K562 (cell line): ENCODE results near the gene METTL21C. TPM values are rescaled to one million over a fixed set of nuclear protein-coding genes. Genes with fewer than 3 reads are reported as not detected.

Experiments used
- MGA ChIP-seq: fragments of 450-650 bp; IDR thresholded peaks from 2 replicates; pipeline ENCODE4 v1.6.1; 2016; ENCODE audit warnings: mild to moderate bottlenecking, moderate library complexity
- MTA3 ChIP-seq: fragments of 450-650 bp; formaldehyde crosslinking; IDR thresholded peaks from 2 replicates; pipeline ENCODE4 v1.6.1; 2017; ENCODE audit warnings: mild to moderate bottlenecking, borderline replicate concordance
- polyA plus RNA-seq, 8 experiments: library from polyadenylated mRNA; depleted of rRNA in 4 of 8; stranded (reverse) in 5 of 8; unstranded in 3 of 8; fragments of >200 nt; fragmentation: Nextera tagmentation in 2 of 8; fragmentation: Illumina TruSeq in 1 of 8; extraction: Ambion mirVana in 2 of 8; extraction: Trizol in 1 of 8; gene quantifications; 2 replicates each; pipeline versions ENCODE4 v1.2.1 to v1.2.3, GENCODE V29; 2011 to 2014; ENCODE audit warnings: inconsistent platforms in 1 of 8, missing spikeins in 1 of 8
- total RNA-seq, 7 experiments: library from RNA; depleted of rRNA in 6 of 7; stranded (reverse); fragments of >200 nt in 6 of 7; fragmentation: Illumina TruSeq in 2 of 7; extraction: Trizol in 2 of 7; gene quantifications; 2 replicates each; pipeline versions ENCODE4 v1.2.1 to v1.2.3, GENCODE V29; 2011 to 2021; ENCODE audit warnings: low replicate concordance in 1 of 7

The METTL21C gene
- total and polyA plus RNA-seq, 9 of the 15 experiments (the other 6 are each of a cell fraction or from before 2014, with no cell fraction given) = not detected

GRCh38 chr13:102638741-102639140, 56.1 kb downstream of the METTL21C start (continued):
- TF ChIP-seq MGA = no peak
- no peak for TF ChIP-seq MTA3

Other genes starting within 250 kb of the METTL21C start
- 42.3 and 47.5 TPM in 2 replicates for gene TPP2, start 98.1 kb downstream of the METTL21C start, total RNA-seq (2014; rRNA removed)
- gene TPP2, start 98.1 kb downstream of the METTL21C start, total RNA-seq (2014; rRNA removed; fragmentation: Illumina TruSeq; extraction: Trizol) = 83.8 and 88.3 TPM in 2 replicates
- 72.2 and 74.3 TPM in 2 replicates for gene TPP2, start 98.1 kb downstream of the METTL21C start, total RNA-seq (2015; rRNA removed; fragmentation: Illumina TruSeq; extraction: Trizol)
- 55.1 and 55.9 TPM in 2 replicates for gene TPP2, start 98.1 kb downstream of the METTL21C start, total RNA-seq (2021)
- gene TPP2, start 98.1 kb downstream of the METTL21C start, polyA plus RNA-seq (2011; rRNA removed) = 41.6 and 51.1 TPM in 2 replicates
- 67.7 and 87.7 TPM in 2 replicates for gene TPP2, start 98.1 kb downstream of the METTL21C start, polyA plus RNA-seq (2014; fragmentation: Illumina TruSeq; extraction: Trizol)
- 10 to 100 TPM; 18.8 to 25.8 TPM for gene TPP2, start 98.1 kb downstream of the METTL21C start, polyA plus RNA-seq (2014; fragmentation: Nextera tagmentation; extraction: Ambion mirVana)
- 57.7 and 73.0 TPM in 2 replicates for gene TPP2, start 98.1 kb downstream of the METTL21C start, polyA plus RNA-seq (2014; rRNA removed)
- gene TEX30, start 78.7 kb upstream of the METTL21C start, total RNA-seq (2014; rRNA removed) = 21.7 and 24.1 TPM in 2 replicates
- gene TEX30, start 78.7 kb upstream of the METTL21C start, total RNA-seq (2014; rRNA removed; fragmentation: Illumina TruSeq; extraction: Trizol) = 40.9 and 42.0 TPM in 2 replicates
- 29.6 and 37.0 TPM in 2 replicates for gene TEX30, start 78.7 kb upstream of the METTL21C start, total RNA-seq (2015; rRNA removed; fragmentation: Illumina TruSeq; extraction: Trizol)
- 25.8 and 26.4 TPM in 2 replicates for gene TEX30, start 78.7 kb upstream of the METTL21C start, total RNA-seq (2021)
- 26.7 and 37.3 TPM in 2 replicates for gene TEX30, start 78.7 kb upstream of the METTL21C start, polyA plus RNA-seq (2011; rRNA removed)
- gene TEX30, start 78.7 kb upstream of the METTL21C start, polyA plus RNA-seq (2014; fragmentation: Illumina TruSeq; extraction: Trizol) = 30.2 TPM in 2 replicates
- 100 to 1,000 TPM; 109 to 143 TPM for gene TEX30, start 78.7 kb upstream of the METTL21C start, polyA plus RNA-seq (2014; fragmentation: Nextera tagmentation; extraction: Ambion mirVana)
- 39.5 and 40.6 TPM in 2 replicates for gene TEX30, start 78.7 kb upstream of the METTL21C start, polyA plus RNA-seq (2014; rRNA removed)
- gene POGLUT2, start 103.9 kb upstream of the METTL21C start, total RNA-seq (2014; rRNA removed) = 10.3 and 11.8 TPM in 2 replicates
- 10.8 and 11.6 TPM in 2 replicates for gene POGLUT2, start 103.9 kb upstream of the METTL21C start, total RNA-seq (2014; rRNA removed; fragmentation: Illumina TruSeq; extraction: Trizol)
- 11.2 and 11.4 TPM in 2 replicates for gene POGLUT2, start 103.9 kb upstream of the METTL21C start, total RNA-seq (2015; rRNA removed; fragmentation: Illumina TruSeq; extraction: Trizol)
- 9.7 and 10.6 TPM in 2 replicates for gene POGLUT2, start 103.9 kb upstream of the METTL21C start, total RNA-seq (2021)
- gene POGLUT2, start 103.9 kb upstream of the METTL21C start, polyA plus RNA-seq (2011; rRNA removed) = 9.2 and 11.8 TPM in 2 replicates
- 9.4 and 11.4 TPM in 2 replicates for gene POGLUT2, start 103.9 kb upstream of the METTL21C start, polyA plus RNA-seq (2014; fragmentation: Illumina TruSeq; extraction: Trizol)
- gene POGLUT2, start 103.9 kb upstream of the METTL21C start, polyA plus RNA-seq (2014; fragmentation: Nextera tagmentation; extraction: Ambion mirVana) = 1 to 10 TPM; 3.8 to 5.2 TPM
- gene POGLUT2, start 103.9 kb upstream of the METTL21C start, polyA plus RNA-seq (2014; rRNA removed) = 9.3 and 15.3 TPM in 2 replicates
- gene BIVM, start 104.1 kb upstream of the METTL21C start, total RNA-seq (2014; rRNA removed) = 11.1 and 18.2 TPM in 2 replicates
- 18.3 and 22.5 TPM in 2 replicates for gene BIVM, start 104.1 kb upstream of the METTL21C start, total RNA-seq (2014; rRNA removed; fragmentation: Illumina TruSeq; extraction: Trizol)
- 14.2 and 16.8 TPM in 2 replicates for gene BIVM, start 104.1 kb upstream of the METTL21C start, total RNA-seq (2015; rRNA removed; fragmentation: Illumina TruSeq; extraction: Trizol)
- gene BIVM, start 104.1 kb upstream of the METTL21C start, total RNA-seq (2021) = 15.9 and 17.1 TPM in 2 replicates
- 16.9 and 23.1 TPM in 2 replicates for gene BIVM, start 104.1 kb upstream of the METTL21C start, polyA plus RNA-seq (2011; rRNA removed)
- gene BIVM, start 104.1 kb upstream of the METTL21C start, polyA plus RNA-seq (2014; fragmentation: Illumina TruSeq; extraction: Trizol) = 12.7 and 14.8 TPM in 2 replicates
- 1 to 10 TPM; 3.6 to 4.1 TPM for gene BIVM, start 104.1 kb upstream of the METTL21C start, polyA plus RNA-seq (2014; fragmentation: Nextera tagmentation; extraction: Ambion mirVana)
- 19.5 and 25.5 TPM in 2 replicates for gene BIVM, start 104.1 kb upstream of the METTL21C start, polyA plus RNA-seq (2014; rRNA removed)
- 29.3 and 33.9 TPM in 2 replicates for gene ERCC5, start 151.0 kb upstream of the METTL21C start, total RNA-seq (2014; rRNA removed)
- gene ERCC5, start 151.0 kb upstream of the METTL21C start, total RNA-seq (2014; rRNA removed; fragmentation: Illumina TruSeq; extraction: Trizol) = 36.0 and 44.9 TPM in 2 replicates
- 37.6 and 43.1 TPM in 2 replicates for gene ERCC5, start 151.0 kb upstream of the METTL21C start, total RNA-seq (2015; rRNA removed; fragmentation: Illumina TruSeq; extraction: Trizol)
- 24.4 and 25.5 TPM in 2 replicates for gene ERCC5, start 151.0 kb upstream of the METTL21C start, total RNA-seq (2021)
- 16.6 and 17.6 TPM in 2 replicates for gene ERCC5, start 151.0 kb upstream of the METTL21C start, polyA plus RNA-seq (2011; rRNA removed)
- 32.5 and 35.4 TPM in 2 replicates for gene ERCC5, start 151.0 kb upstream of the METTL21C start, polyA plus RNA-seq (2014; fragmentation: Illumina TruSeq; extraction: Trizol)
- gene ERCC5, start 151.0 kb upstream of the METTL21C start, polyA plus RNA-seq (2014; fragmentation: Nextera tagmentation; extraction: Ambion mirVana) = 10 to 100 TPM in 1 of 2 experiments, 1 to 10 TPM in 1; 7.4 to 10.4 TPM
- gene ERCC5, start 151.0 kb upstream of the METTL21C start, polyA plus RNA-seq (2014; rRNA removed) = 25.9 and 37.2 TPM in 2 replicates